DOHH2 (cell line): ENCODE data around the gene WLS.

ENCODE experiments used
- EZH2phosphoT487 ChIP-seq: fragments of 200-600 bp; sonication (generic); IDR thresholded peaks from 2 replicates; pipeline ENCODE4 v1.6.1; 2017; ENCODE audit warnings: borderline replicate concordance, mild to moderate bottlenecking, antibody characterized with exemption, low read length, moderate library complexity, mixed read lengths
- TF ChIP-seq, protein P1 (sequence below): fragments of 200-600 bp; sonication (generic); IDR thresholded peaks from one replicate; pipeline ENCODE4 v1.5.1; 2014; ENCODE audit warnings: antibody characterized with exemption, mild to moderate bottlenecking, low read depth, low read length; ENCODE audit not compliant: poor library complexity, severe bottlenecking

DNA sequence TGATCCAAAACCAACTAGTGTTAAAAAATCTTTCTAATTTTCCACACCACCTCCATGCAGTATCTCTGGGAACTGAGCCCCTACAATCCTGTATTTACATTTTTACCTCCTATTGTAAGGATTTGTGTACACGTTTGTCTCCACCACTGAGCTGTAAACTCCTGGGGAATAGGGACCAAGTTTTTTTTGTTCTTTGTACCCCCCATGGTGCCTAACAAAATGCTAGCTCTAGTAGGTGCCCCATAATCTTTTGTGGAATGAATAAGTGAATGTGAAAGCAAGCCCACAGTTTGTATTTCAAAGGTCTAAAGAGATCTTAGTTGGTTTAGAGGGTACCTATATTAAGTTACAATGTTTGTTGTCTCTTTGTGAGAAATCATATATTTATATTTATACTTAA is 879 bp upstream of the WLS start:
- TF ChIP-seq, protein P1, sequence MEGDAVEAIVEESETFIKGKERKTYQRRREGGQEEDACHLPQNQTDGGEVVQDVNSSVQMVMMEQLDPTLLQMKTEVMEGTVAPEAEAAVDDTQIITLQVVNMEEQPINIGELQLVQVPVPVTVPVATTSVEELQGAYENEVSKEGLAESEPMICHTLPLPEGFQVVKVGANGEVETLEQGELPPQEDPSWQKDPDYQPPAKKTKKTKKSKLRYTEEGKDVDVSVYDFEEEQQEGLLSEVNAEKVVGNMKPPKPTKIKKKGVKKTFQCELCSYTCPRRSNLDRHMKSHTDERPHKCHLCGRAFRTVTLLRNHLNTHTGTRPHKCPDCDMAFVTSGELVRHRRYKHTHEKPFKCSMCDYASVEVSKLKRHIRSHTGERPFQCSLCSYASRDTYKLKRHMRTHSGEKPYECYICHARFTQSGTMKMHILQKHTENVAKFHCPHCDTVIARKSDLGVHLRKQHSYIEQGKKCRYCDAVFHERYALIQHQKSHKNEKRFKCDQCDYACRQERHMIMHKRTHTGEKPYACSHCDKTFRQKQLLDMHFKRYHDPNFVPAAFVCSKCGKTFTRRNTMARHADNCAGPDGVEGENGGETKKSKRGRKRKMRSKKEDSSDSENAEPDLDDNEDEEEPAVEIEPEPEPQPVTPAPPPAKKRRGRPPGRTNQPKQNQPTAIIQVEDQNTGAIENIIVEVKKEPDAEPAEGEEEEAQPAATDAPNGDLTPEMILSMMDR, result no peak
- TF ChIP-seq EZH2phosphoT487, result no peak
